ENCODE results near the gene CENPP.

CENPP gene

GRCh38 chr9:92291577-92291976 lies 34.2 kb upstream of the CENPP start:
- DNase-seq (ENCODE audit: low read depth), result no peak
- H3K4me3 ChIP-seq (ENCODE audit: low read length), result no peak overlapping the region
- TF ChIP-seq CTCF (conservative IDR thresholded peaks at IDR 0.05; ENCODE audit: low read depth, low read length), result no peak

- DNase-seq (ENCODE audit: low read depth), result no peak
- H3K4me3 ChIP-seq (ENCODE audit: low read length), result peak overlapping the region; percentile 96
These were observed 33.2 kb upstream of the CENPP start for GRCh38 chr9:92292338-92293074.

GRCh38 chr9:92293075-92293354 lies 32.7 kb upstream of the CENPP start:
- no peak for TF ChIP-seq CTCF (conservative IDR thresholded peaks at IDR 0.05; ENCODE audit: low read depth, low read length)
- H3K4me3 ChIP-seq (ENCODE audit: low read length), result peak overlapping the region; percentile 96
- DNase-seq (ENCODE audit: low read depth), result no peak

More at GRCh38 chr9:92292338-92293074, 33.2 kb upstream of the CENPP start:
- TF ChIP-seq CTCF (conservative IDR thresholded peaks at IDR 0.05; ENCODE audit: low read depth, low read length), result no peak

- TF ChIP-seq CTCF (conservative IDR thresholded peaks at IDR 0.05; ENCODE audit: low read depth, low read length), result peak; percentile 44
- peak within 1 kb of the TSS; percentile 96 for H3K4me3 ChIP-seq (ENCODE audit: low read length)
These were observed 32.1 kb upstream of the CENPP start, which contains the start of gene IARS1 for GRCh38 chr9:92293452-92294296. TSS of gene IARS1 (minus strand) at chr9:92293697. CDS start at chr9:92289419, 4,278 bp downstream.

GRCh38 chr9:92294297-92294676 lies 31.5 kb upstream of the CENPP start:
- TF ChIP-seq CTCF (conservative IDR thresholded peaks at IDR 0.05; ENCODE audit: low read depth, low read length), result no peak
- peak overlapping the region; percentile 96 for H3K4me3 ChIP-seq (ENCODE audit: low read length)

More at GRCh38 chr9:92293452-92294296, 32.1 kb upstream of the CENPP start, which contains the start of gene IARS1:
- DNase-seq (ENCODE audit: low read depth), result peak; percentile 90

GRCh38 chr9:92295240-92295790 lies 30.4 kb upstream of the CENPP start:
- no peak for DNase-seq (ENCODE audit: low read depth)
- no peak for TF ChIP-seq CTCF (conservative IDR thresholded peaks at IDR 0.05; ENCODE audit: low read depth, low read length)
- H3K4me3 ChIP-seq (ENCODE audit: low read length), result no peak overlapping the region

More at GRCh38 chr9:92294297-92294676, 31.5 kb upstream of the CENPP start:
- DNase-seq (ENCODE audit: low read depth), result peak; percentile 10

Data from retinal pigment epithelial cell (primary cell).